ENCODE results near the gene CADPS.

- TF ChIP-seq CTCF (IDR thresholded peaks at IDR 0.05) (no peak), POLR2A (IDR thresholded peaks at IDR 0.05) (no peak)
These were observed 2.9 kb downstream of the CADPS start for GRCh38 chr3:62872318-62872717.
